ENCODE data around the gene RBKS.
"Not testable (repeated sequence)": the region's sequence is repeated elsewhere in the genome, so short reads cannot be mapped to it uniquely, and the experiment has no call there.

The RBKS gene

GRCh38 chr2:27873091-27873490, 17.1 kb downstream of the RBKS start:
- DNase-seq (ENCODE audit: low read depth in 2 of 2) = no peak

- no peak for DNase-seq (ENCODE audit: low read depth in 2 of 2)
Observed at GRCh38 chr2:27871802-27872201, 18.4 kb downstream of the RBKS start.

- DNase-seq (ENCODE audit: low read depth in 2 of 2) = no peak
Observed at GRCh38 chr2:27870724-27871123, 19.5 kb downstream of the RBKS start.

- DNase-seq (ENCODE audit: low read depth in 2 of 2) = no peak
Observed at GRCh38 chr2:27869763-27870162, 20.4 kb downstream of the RBKS start.

GRCh38 chr2:27866237-27866636, 23.9 kb downstream of the RBKS start:
- DNase-seq (ENCODE audit: low read depth in 2 of 2) = no peak

- DNase-seq (ENCODE audit: low read depth in 2 of 2) = not testable (repeated sequence)
Observed at GRCh38 chr2:27863955-27864354, 26.2 kb downstream of the RBKS start.

- DNase-seq (ENCODE audit: low read depth in 2 of 2) = no peak
Observed at GRCh38 chr2:27863146-27863545, 27.0 kb downstream of the RBKS start.

- no peak for DNase-seq (ENCODE audit: low read depth in 2 of 2)
Observed at GRCh38 chr2:27860111-27860510, 30.1 kb downstream of the RBKS start.

GRCh38 chr2:27857417-27858172, 32.6 kb downstream of the RBKS start:
- no peak for DNase-seq (ENCODE audit: low read depth in 2 of 2)

- DNase-seq (ENCODE audit: low read depth in 2 of 2) = no peak
Observed at GRCh38 chr2:27856956-27857355, 33.2 kb downstream of the RBKS start.

GRCh38 chr2:27856386-27856785, 33.8 kb downstream of the RBKS start:
- no peak for DNase-seq (ENCODE audit: low read depth in 2 of 2)

GRCh38 chr2:27855476-27855875, 34.7 kb downstream of the RBKS start:
- no peak for DNase-seq (ENCODE audit: low read depth in 2 of 2)

- no peak for DNase-seq (ENCODE audit: low read depth in 2 of 2)
Observed at GRCh38 chr2:27854229-27854862, 35.8 kb downstream of the RBKS start.

GRCh38 chr2:27852691-27853090, 37.5 kb downstream of the RBKS start:
- no peak for DNase-seq (ENCODE audit: low read depth in 2 of 2)

GRCh38 chr2:27849558-27850205, 40.5 kb downstream of the RBKS start:
- DNase-seq (ENCODE audit: low read depth in 2 of 2) = no peak

- DNase-seq (ENCODE audit: low read depth in 2 of 2) = no peak
Observed at GRCh38 chr2:27847333-27847732, 42.9 kb downstream of the RBKS start.

- DNase-seq (ENCODE audit: low read depth in 2 of 2) = no peak
Observed at GRCh38 chr2:27844821-27845255, 45.3 kb downstream of the RBKS start.

- no peak for DNase-seq (ENCODE audit: low read depth in 2 of 2)
Observed at GRCh38 chr2:27843992-27844391, 46.2 kb downstream of the RBKS start.

GRCh38 chr2:27842894-27843293, 47.3 kb downstream of the RBKS start:
- no peak for DNase-seq (ENCODE audit: low read depth in 2 of 2)

GRCh38 chr2:27839022-27839618, 51.1 kb downstream of the RBKS start:
- no peak for DNase-seq (ENCODE audit: low read depth in 2 of 2)

- no peak for DNase-seq (ENCODE audit: low read depth in 2 of 2)
Observed at GRCh38 chr2:27838502-27838901, 51.7 kb downstream of the RBKS start.

- no peak for DNase-seq (ENCODE audit: low read depth in 2 of 2)
Observed at GRCh38 chr2:27833931-27834330, 56.3 kb downstream of the RBKS start.

- DNase-seq (ENCODE audit: low read depth in 2 of 2) = no peak
Observed at GRCh38 chr2:27832396-27832795, 57.8 kb downstream of the RBKS start.

Data from stimulated activated CD4-positive, alpha-beta T cell treated with anti-CD3 and anti-CD28 coated beads, Interleukin-12 subunit alpha, Interleukin-12 subunit beta, amount 100 ng/mL, for 24 hours (primary cell).